Measurements from ENCODE around the gene TTLL13.

DNA sequence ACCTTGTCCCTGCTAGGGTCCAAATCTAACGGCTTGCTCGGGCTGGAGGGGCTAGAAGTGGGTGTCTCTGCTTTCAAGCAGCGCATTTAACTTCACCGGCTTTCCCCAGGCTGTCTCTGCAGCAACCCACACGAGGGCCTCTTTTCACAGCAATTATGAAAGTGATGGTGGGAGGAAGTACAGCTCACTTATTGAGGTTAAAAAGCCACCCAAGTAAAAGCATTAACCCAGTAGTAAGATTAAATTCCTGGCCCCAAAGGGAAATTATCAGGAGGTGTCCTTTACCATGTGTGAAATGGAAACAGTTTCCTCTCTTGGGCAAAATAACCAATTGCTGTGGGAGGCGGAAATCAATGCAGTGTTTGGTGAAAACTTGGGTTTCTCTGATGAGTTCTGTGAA is 57.2 kb downstream of the TTLL13 start:
- no peak for TF ChIP-seq BCL11A (IDR thresholded peaks at IDR 0.05; ENCODE audit: low read depth in 2 of 2, low read length in 2 of 2)
- TF ChIP-seq, protein P1, sequence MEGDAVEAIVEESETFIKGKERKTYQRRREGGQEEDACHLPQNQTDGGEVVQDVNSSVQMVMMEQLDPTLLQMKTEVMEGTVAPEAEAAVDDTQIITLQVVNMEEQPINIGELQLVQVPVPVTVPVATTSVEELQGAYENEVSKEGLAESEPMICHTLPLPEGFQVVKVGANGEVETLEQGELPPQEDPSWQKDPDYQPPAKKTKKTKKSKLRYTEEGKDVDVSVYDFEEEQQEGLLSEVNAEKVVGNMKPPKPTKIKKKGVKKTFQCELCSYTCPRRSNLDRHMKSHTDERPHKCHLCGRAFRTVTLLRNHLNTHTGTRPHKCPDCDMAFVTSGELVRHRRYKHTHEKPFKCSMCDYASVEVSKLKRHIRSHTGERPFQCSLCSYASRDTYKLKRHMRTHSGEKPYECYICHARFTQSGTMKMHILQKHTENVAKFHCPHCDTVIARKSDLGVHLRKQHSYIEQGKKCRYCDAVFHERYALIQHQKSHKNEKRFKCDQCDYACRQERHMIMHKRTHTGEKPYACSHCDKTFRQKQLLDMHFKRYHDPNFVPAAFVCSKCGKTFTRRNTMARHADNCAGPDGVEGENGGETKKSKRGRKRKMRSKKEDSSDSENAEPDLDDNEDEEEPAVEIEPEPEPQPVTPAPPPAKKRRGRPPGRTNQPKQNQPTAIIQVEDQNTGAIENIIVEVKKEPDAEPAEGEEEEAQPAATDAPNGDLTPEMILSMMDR (IDR thresholded peaks at IDR 0.05; ENCODE audit: control extremely low read depth in 1 of 3, insufficient read depth in 1 of 3, low read depth in 1 of 3, low read length in 3 of 3), result no peak
